Mucosa of descending colon (tissue), 3 donors: ENCODE results near the gene GHR. TPM values are rescaled to one million over a fixed set of nuclear protein-coding genes. Genes with fewer than 3 reads are reported as not detected.

Experiments used
- ATAC-seq: fragments of 200-7000 bp; cut with Tn5 transposase; one replicate; pipeline ENCODE4 v1.9.1; 2020; ENCODE audit warnings: mild to moderate bottlenecking, moderate library complexity
- DNase-seq, 3 donors: peaks; one replicate each; pipeline ENCODE4 v3.0.0-alpha.2; 2020
- H3K36me3 ChIP-seq: fragments of 200-600 bp; one replicate; pipeline ENCODE4 v1.8.0; 2021; ENCODE audit warnings: low read depth, mild to moderate bottlenecking
- H3K4me1 ChIP-seq: fragments of 200-600 bp; one replicate; pipeline ENCODE4 v1.8.0; 2021; ENCODE audit warnings: low read depth, mild to moderate bottlenecking
- H3K4me3 ChIP-seq: fragments of 200-600 bp; one replicate; pipeline ENCODE4 v1.8.0; 2021; ENCODE audit warnings: mild to moderate bottlenecking
- H3K9me3 ChIP-seq: fragments of 200-600 bp; one replicate; pipeline ENCODE4 v1.8.0; 2021; ENCODE audit warnings: mild to moderate bottlenecking
- CTCF ChIP-seq: fragments of 200-600 bp; IDR thresholded peaks from one replicate; pipeline ENCODE4 v1.8.0; 2022; ENCODE audit warnings: antibody characterized with exemption, mild to moderate bottlenecking
- intact Hi-C, 2 donors: fragments of 100-400 bp; cut with DNase I in 1 of 2; cut with micrococcal nuclease in 1 of 2; formaldehyde crosslinking; loops; one replicate each; pipeline versions ENCODE4 v1.11.0 to v1.11.1; 2022; cut with DNase I, micrococcal nuclease
- total RNA-seq, 3 donors: library from RNA; stranded (reverse); fragmentation: NEBNext Ultra II Directional in 2 of 3; extraction: Animal tissue kit (Norgen Biotek cat#: 25700) in 2 of 3; gene quantifications; one replicate each; pipeline versions ENCODE4 v1.2.1 to v1.2.4, GENCODE V29; 2021 to 2023
- donor health status: DM: no; HTN: no; CAD: no; lungs with moderate emphysema.
- donor health status: DM: no; HTN: no; CAD: no.
- donor health status: DM: no; HTN: yes; CAD: no.

Gene GHR
- total RNA-seq, 3 donors from 2014 or later = 8.7 to 10.3 (median 9.8) TPM

GRCh38 chr5:42555797-42556196, 132.6 kb downstream of the GHR start:
- intact Hi-C loops = no loop called here
- no peak for ATAC-seq

GRCh38 chr5:42557689-42558088, 134.4 kb downstream of the GHR start:
- no peak for TF ChIP-seq CTCF
- Histone ChIP-seq H3K4me1 (no peaks in the 10 kb centered on the region), H3K9me3 (no peaks in the 10 kb centered on the region), H3K36me3 (no peaks in the 10 kb centered on the region), H3K4me3 (no peak overlapping the region)
- ATAC-seq (no peak), DNase-seq (no peak)
- intact Hi-C loops = no loop called here

More at GRCh38 chr5:42555797-42556196, 132.6 kb downstream of the GHR start:
- Histone ChIP-seq H3K9me3 (no peaks in the 10 kb centered on the region), H3K4me1 (no peaks in the 10 kb centered on the region), H3K36me3 (no peaks in the 10 kb centered on the region), H3K4me3 (no peak overlapping the region)
- DNase-seq = no peak
- TF ChIP-seq CTCF = no peak

GRCh38 chr5:42561656-42562055, 138.4 kb downstream of the GHR start:
- Histone ChIP-seq H3K36me3 (no peaks in the 10 kb centered on the region), H3K4me3 (no peak overlapping the region), H3K9me3 (no peaks in the 10 kb centered on the region), H3K4me1 (no peaks in the 10 kb centered on the region)
- no peak for TF ChIP-seq CTCF
- ATAC-seq (no peak), DNase-seq (no peak)
- intact Hi-C loops = no loop called here

GRCh38 chr5:42564689-42565356, 141.6 kb downstream of the GHR start:
- Histone ChIP-seq H3K4me3 (no peak overlapping the region), H3K9me3 (no peaks in the 10 kb centered on the region), H3K36me3 (no peaks in the 10 kb centered on the region), H3K4me1 (no peaks in the 10 kb centered on the region)
- ATAC-seq (no peak), DNase-seq (no peak)
- intact Hi-C loops = no loop called here
- no peak for TF ChIP-seq CTCF

GRCh38 chr5:42566652-42567295, 143.5 kb downstream of the GHR start:
- intact Hi-C loops = no loop called here
- ATAC-seq = no peak

More at GRCh38 chr5:42566652-42567295, 143.5 kb downstream of the GHR start:
- H3K4me3 ChIP-seq = no peak overlapping the region
- no peaks in the 10 kb centered on the region for H3K4me1 ChIP-seq
- H3K9me3 ChIP-seq = no peaks in the 10 kb centered on the region
- no peak for DNase-seq
- H3K36me3 ChIP-seq = no peaks in the 10 kb centered on the region
- TF ChIP-seq CTCF = no peak
